SK-N-SH (cell line): ENCODE results near the gene OPA3. TPM values are rescaled to one million over a fixed set of nuclear protein-coding genes. Genes with fewer than 3 reads are reported as not detected.
"Not testable (repeated sequence)": the region's sequence is repeated elsewhere in the genome, so short reads cannot be mapped to it uniquely, and the experiment has no call there.

Experiments
- CTCF ChIA-PET: fragments of 300-600, 350-600 bp; formaldehyde crosslinking; extraction: SDS; loops from one replicate; lab custom pipeline; 2021; lab: Yijun Ruan, JAX
- POLR2A ChIA-PET: fragments of 350-600 bp; sonication (Branson Sonifier 250); formaldehyde crosslinking; extraction: SDS; loops from one replicate; lab custom pipeline; 2020; ENCODE audit warnings: antibody characterized with exemption, inconsistent platforms; lab: Yijun Ruan, JAX
- DNase-seq: peaks from one replicate; pipeline ENCODE4 v3.0.0; 2012
- H2AFZ ChIP-seq: fragments of 200-600 bp; sonication (generic); 2 replicates; pipeline ENCODE4 v1.8.1; 2016; ENCODE audit warnings: antibody characterized with exemption, mild to moderate bottlenecking, low read depth
- H3F3A ChIP-seq: fragments of 200-600 bp; sonication (generic); replicated peaks from 2 replicates; pipeline ENCODE3; 2016; ENCODE audit warnings: antibody characterized with exemption, mild to moderate bottlenecking; ENCODE audit not compliant: insufficient read depth
- H3K27ac ChIP-seq, 2 experiments: fragments of 200-500 bp in 1 of 2; fragments of 200-600 bp in 1 of 2; sonication (Bioruptor generic) in 1 of 2; sonication (generic), shearing (Covaris generic) in 1 of 2; 2 replicates each; pipeline versions ENCODE4 v1.5.1 to v1.6.1; 2014 to 2016; ENCODE audit warnings: low read depth in 2 of 2, inconsistent platforms in 1 of 2, low read length in 1 of 2, mild to moderate bottlenecking in 1 of 2, mixed read lengths in 1 of 2
- H3K27me3 ChIP-seq: fragments of 200-600 bp; sonication (generic), shearing (Covaris generic); 2 replicates; pipeline ENCODE4 v1.6.1; 2016; ENCODE audit warnings: mixed run types; ENCODE audit not compliant: insufficient read depth
- H3K36me3 ChIP-seq, 2 experiments: fragments of 200-500 bp in 1 of 2; fragments of 200-600 bp in 1 of 2; sonication (Bioruptor generic) in 1 of 2; sonication (generic) in 1 of 2; replicated peaks in 1 of 2; 2 replicates each; pipeline versions ENCODE3 to v1.5.1; 2014 to 2016; ENCODE audit warnings: low read length in 1 of 2, mild to moderate bottlenecking in 1 of 2; ENCODE audit not compliant: insufficient read depth in 2 of 2, control insufficient read depth in 1 of 2
- H3K4me1 ChIP-seq, 2 experiments: fragments of 200-500 bp in 1 of 2; fragments of 200-600 bp in 1 of 2; sonication (Bioruptor generic) in 1 of 2; sonication (generic), shearing (Covaris generic) in 1 of 2; 2 replicates each; pipeline versions ENCODE4 v1.5.1 to v1.6.1; 2014 to 2016; ENCODE audit warnings: low read depth in 1 of 2, low read length in 1 of 2, mixed run types in 1 of 2; ENCODE audit not compliant: insufficient read depth in 2 of 2, control insufficient read depth in 1 of 2
- H3K4me2 ChIP-seq: fragments of 200-600 bp; sonication (generic), shearing (Covaris generic); 2 replicates; pipeline ENCODE4 v1.6.1; 2017; ENCODE audit warnings: mixed run types
- H3K4me3 ChIP-seq, 2 experiments: fragments of 200-500 bp in 1 of 2; fragments of 200-600 bp in 1 of 2; sonication (Bioruptor generic) in 1 of 2; sonication (generic), shearing (Covaris generic) in 1 of 2; 2 replicates each; pipeline versions ENCODE4 v1.5.1 to v1.8.1; 2014 to 2016; ENCODE audit warnings: low read depth in 2 of 2, inconsistent platforms in 1 of 2, low read length in 1 of 2, mild to moderate bottlenecking in 1 of 2, mixed read lengths in 1 of 2, moderate library complexity in 1 of 2
- H3K79me2 ChIP-seq: fragments of 200-600 bp; sonication (generic); 2 replicates; pipeline ENCODE4 v1.8.1; 2017; ENCODE audit warnings: mild to moderate bottlenecking; ENCODE audit not compliant: insufficient read depth
- H3K9ac ChIP-seq: fragments of 200-600 bp; sonication (generic); 2 replicates; pipeline ENCODE4 v1.6.1; 2017; ENCODE audit warnings: mixed run types
- H3K9me2 ChIP-seq: fragments of 200-600 bp; sonication (generic); 2 replicates; pipeline ENCODE4 v1.6.1; 2017; ENCODE audit warnings: mixed run types
- H3K9me3 ChIP-seq: fragments of 200-600 bp; sonication (generic); 2 replicates; pipeline ENCODE4 v1.6.1; 2017; ENCODE audit warnings: mixed run types, mild to moderate bottlenecking, moderate library complexity
- H4K20me1 ChIP-seq: fragments of 200-600 bp; sonication (generic); 2 replicates; pipeline ENCODE4 v1.6.1; 2017; ENCODE audit warnings: mild to moderate bottlenecking, mixed run types; ENCODE audit not compliant: insufficient read depth
- EZH2phosphoT487 ChIP-seq: fragments of 200-600 bp; sonication (generic); IDR thresholded peaks from 2 replicates; pipeline ENCODE4 v1.6.1; 2017; ENCODE audit warnings: low read depth, mixed run types, mild to moderate bottlenecking, antibody characterized with exemption, moderate library complexity, borderline replicate concordance
- FOSL2 ChIP-seq: IDR thresholded peaks from 2 replicates; pipeline ENCODE4 v1.4.0; 2012; ENCODE audit warnings: low read depth, mild to moderate bottlenecking, moderate library complexity, borderline replicate concordance
- JUND ChIP-seq: IDR thresholded peaks from 2 replicates; pipeline ENCODE4 v1.4.0; 2012
- MXI1 ChIP-seq: IDR thresholded peaks from 2 replicates; pipeline ENCODE4 v1.6.1; 2012; ENCODE audit warnings: mild to moderate bottlenecking, low read depth, low read length, improper control_type of control experiment
- RFX5 ChIP-seq: IDR thresholded peaks from 2 replicates; pipeline ENCODE4 v1.6.1; 2012; ENCODE audit warnings: mild to moderate bottlenecking, improper control_type of control experiment, low read length
- SMC3 ChIP-seq: IDR thresholded peaks from 2 replicates; pipeline ENCODE4 v1.6.1; 2012; ENCODE audit warnings: low read depth, low read length, improper control_type of control experiment
- TCF12 ChIP-seq: IDR thresholded peaks from 2 replicates; pipeline ENCODE4 v1.4.0; 2012
- TEAD4 ChIP-seq: IDR thresholded peaks from 2 replicates; pipeline ENCODE4 v1.4.0; 2012; ENCODE audit warnings: mild to moderate bottlenecking, borderline replicate concordance; ENCODE audit not compliant: insufficient read depth
- YY1 ChIP-seq: IDR thresholded peaks from 2 replicates; pipeline ENCODE4 v1.4.0; 2012; ENCODE audit warnings: low read depth, mild to moderate bottlenecking
- WGBS: methylation state at CpG from one replicate; pipeline ENCODE4 v1.1.6; 2017; ENCODE audit warnings: low lambda C conversion rate; 5-methylcytosine and 5-hydroxymethylcytosine counted together
- polyA plus RNA-seq, 3 experiments: library from polyadenylated mRNA; depleted of rRNA; stranded (reverse); fragments of >200 nt; gene quantifications; 2 replicates each; pipeline ENCODE4 v1.2.3, GENCODE V29; 2012
- TF ChIP-seq, protein P1 (sequence below): IDR thresholded peaks from 2 replicates; pipeline ENCODE4 v1.4.0; 2012; ENCODE audit warnings: low read depth, borderline replicate concordance
- TF ChIP-seq, protein P2 (sequence below): IDR thresholded peaks from 2 replicates; pipeline ENCODE4 v1.4.0; 2012; ENCODE audit warnings: low read depth
- TF ChIP-seq, protein P3 (sequence below): fragments of 200-600 bp; sonication (generic); IDR thresholded peaks from 2 replicates; pipeline ENCODE4 v1.6.1; 2017; ENCODE audit warnings: antibody characterized with exemption, mild to moderate bottlenecking, moderate library complexity
- TF ChIP-seq, protein P4 (sequence below): IDR thresholded peaks from 2 replicates; pipeline ENCODE4 v1.4.0; 2012; ENCODE audit warnings: low read depth, borderline replicate concordance

Gene OPA3
- polyA plus RNA-seq, 1 of the 3 experiments (the other 2 are of a cell fraction), result 10.0 TPM

DNA sequence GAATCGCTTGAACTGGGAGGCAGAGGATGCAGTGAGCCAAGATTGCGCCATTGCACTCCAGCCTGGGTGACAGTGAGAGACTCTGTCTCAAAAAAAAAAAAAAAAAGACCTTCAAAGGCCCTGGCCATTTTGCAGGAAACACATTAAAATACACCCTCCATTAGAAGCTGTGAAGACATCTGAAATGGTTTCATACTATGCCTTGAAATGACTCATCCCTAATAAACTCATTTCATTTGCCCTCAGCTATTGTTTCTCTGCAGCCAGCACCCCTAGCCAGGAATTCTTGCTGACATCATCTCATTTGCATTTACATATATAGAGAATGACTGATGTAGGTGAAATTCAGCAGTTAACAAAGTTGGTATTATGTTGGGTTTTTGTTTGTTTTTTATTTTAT is 45.9 kb upstream of the OPA3 start:
- Histone ChIP-seq H3K9ac (no peak overlapping the region), H3K27me3 (no peaks in the 10 kb centered on the region), H2AFZ (no peak overlapping the region), H3K9me2 (no peaks in the 10 kb centered on the region), H3F3A (peaks cover 28% of the 10 kb centered on the region), H4K20me1 (no peaks in the 10 kb centered on the region), H3K4me3 (no peak overlapping the region), H3K79me2 (no peaks in the 10 kb centered on the region), H3K4me2 (0 out of 2 replicates have a peak overlapping the region, but pooled peaks have one; percentile 23), H3K36me3 (no peaks in the 10 kb centered on the region), H3K9me3 (no peaks in the 10 kb centered on the region), H3K4me1 (peaks cover 3 to 19% of the 10 kb centered on the region in 2 experiments; a peak in 2 of 4 replicates), H3K27ac (peak overlapping the region in 1 of 2 experiments; percentile 84; a peak in 2 of 4 replicates)
- ChIA-PET CTCF (interaction anchor here (0.9 to 6.2 kb wide), 2 partner anchors 13 to 51 kb away, joined by 3 to 53 read pairs; no protein-coding TSS in a partner anchor), POLR2A (no interaction called here)
- 61% methylated on average over 2 of the region's 2 CpGs for WGBS
- TF ChIP-seq TEAD4, result peak; percentile 48; the same call in 1 of the 2 replicates
- TF ChIP-seq YY1, result peak; percentile 75; the same call in 1 of the 2 replicates
- TF ChIP-seq FOSL2, result peak; percentile 84
- peak; percentile 82 for TF ChIP-seq JUND
- TF ChIP-seq RFX5, result no peak
- no peak for TF ChIP-seq EZH2phosphoT487
- TF ChIP-seq, protein P1, sequence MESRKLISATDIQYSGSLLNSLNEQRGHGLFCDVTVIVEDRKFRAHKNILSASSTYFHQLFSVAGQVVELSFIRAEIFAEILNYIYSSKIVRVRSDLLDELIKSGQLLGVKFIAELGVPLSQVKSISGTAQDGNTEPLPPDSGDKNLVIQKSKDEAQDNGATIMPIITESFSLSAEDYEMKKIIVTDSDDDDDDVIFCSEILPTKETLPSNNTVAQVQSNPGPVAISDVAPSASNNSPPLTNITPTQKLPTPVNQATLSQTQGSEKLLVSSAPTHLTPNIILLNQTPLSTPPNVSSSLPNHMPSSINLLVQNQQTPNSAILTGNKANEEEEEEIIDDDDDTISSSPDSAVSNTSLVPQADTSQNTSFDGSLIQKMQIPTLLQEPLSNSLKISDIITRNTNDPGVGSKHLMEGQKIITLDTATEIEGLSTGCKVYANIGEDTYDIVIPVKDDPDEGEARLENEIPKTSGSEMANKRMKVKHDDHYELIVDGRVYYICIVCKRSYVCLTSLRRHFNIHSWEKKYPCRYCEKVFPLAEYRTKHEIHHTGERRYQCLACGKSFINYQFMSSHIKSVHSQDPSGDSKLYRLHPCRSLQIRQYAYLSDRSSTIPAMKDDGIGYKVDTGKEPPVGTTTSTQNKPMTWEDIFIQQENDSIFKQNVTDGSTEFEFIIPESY, result no peak
- TF ChIP-seq TCF12, result peak; percentile 34; the same call in 1 of the 2 replicates
- TF ChIP-seq, protein P2, sequence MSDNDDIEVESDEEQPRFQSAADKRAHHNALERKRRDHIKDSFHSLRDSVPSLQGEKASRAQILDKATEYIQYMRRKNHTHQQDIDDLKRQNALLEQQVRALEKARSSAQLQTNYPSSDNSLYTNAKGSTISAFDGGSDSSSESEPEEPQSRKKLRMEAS, result peak; percentile 50; the same call in 1 of the 2 replicates
- DNase-seq, result peak; percentile 3

DNA sequence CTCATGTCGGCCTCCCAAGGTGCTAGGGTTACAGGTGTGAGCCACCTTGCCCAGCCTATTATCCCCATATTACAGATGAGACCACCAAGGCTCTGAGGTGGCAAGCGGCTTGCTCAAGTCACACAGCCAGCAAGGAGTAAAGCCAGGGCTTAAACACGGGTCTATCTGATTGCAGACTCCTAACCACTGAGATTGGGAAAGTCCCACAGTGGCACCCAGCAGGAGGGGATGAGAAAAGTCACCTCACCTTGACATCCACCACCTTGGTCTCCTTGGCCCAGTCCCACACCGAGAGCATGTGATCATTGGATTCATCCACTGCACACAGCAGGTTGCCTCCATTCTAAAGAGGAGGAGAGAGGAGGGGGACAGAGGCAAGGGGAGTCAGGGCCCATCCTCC is 45.1 kb upstream of the OPA3 start:
- TF ChIP-seq SMC3, result no peak
- no peak for TF ChIP-seq MXI1
- TF ChIP-seq, protein P3, sequence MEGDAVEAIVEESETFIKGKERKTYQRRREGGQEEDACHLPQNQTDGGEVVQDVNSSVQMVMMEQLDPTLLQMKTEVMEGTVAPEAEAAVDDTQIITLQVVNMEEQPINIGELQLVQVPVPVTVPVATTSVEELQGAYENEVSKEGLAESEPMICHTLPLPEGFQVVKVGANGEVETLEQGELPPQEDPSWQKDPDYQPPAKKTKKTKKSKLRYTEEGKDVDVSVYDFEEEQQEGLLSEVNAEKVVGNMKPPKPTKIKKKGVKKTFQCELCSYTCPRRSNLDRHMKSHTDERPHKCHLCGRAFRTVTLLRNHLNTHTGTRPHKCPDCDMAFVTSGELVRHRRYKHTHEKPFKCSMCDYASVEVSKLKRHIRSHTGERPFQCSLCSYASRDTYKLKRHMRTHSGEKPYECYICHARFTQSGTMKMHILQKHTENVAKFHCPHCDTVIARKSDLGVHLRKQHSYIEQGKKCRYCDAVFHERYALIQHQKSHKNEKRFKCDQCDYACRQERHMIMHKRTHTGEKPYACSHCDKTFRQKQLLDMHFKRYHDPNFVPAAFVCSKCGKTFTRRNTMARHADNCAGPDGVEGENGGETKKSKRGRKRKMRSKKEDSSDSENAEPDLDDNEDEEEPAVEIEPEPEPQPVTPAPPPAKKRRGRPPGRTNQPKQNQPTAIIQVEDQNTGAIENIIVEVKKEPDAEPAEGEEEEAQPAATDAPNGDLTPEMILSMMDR, result no peak
- TF ChIP-seq, protein P4, sequence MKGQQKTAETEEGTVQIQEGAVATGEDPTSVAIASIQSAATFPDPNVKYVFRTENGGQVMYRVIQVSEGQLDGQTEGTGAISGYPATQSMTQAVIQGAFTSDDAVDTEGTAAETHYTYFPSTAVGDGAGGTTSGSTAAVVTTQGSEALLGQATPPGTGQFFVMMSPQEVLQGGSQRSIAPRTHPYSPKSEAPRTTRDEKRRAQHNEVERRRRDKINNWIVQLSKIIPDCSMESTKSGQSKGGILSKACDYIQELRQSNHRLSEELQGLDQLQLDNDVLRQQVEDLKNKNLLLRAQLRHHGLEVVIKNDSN, result no peak
- no peaks in the 10 kb centered on the region for H3K9me2 ChIP-seq
- DNase-seq, result no peak
- H3K36me3 ChIP-seq, result no peaks in the 10 kb centered on the region
- no peaks in the 10 kb centered on the region for H3K9me3 ChIP-seq
- 0 out of 2 replicates have a peak overlapping the region, but pooled peaks have one; percentile 23 for H3K4me2 ChIP-seq
- 96% methylated on average over 4 of the region's 4 CpGs for WGBS
- H2AFZ ChIP-seq, result no peak overlapping the region
- peaks cover 3 to 19% of the 10 kb centered on the region in 2 experiments; a peak in 2 of 4 replicates for H3K4me1 ChIP-seq
- H3K79me2 ChIP-seq, result no peaks in the 10 kb centered on the region
- peaks cover 28% of the 10 kb centered on the region for H3F3A ChIP-seq
- H3K4me3 ChIP-seq, result no peak overlapping the region
- no peaks in the 10 kb centered on the region for H4K20me1 ChIP-seq
- H3K9ac ChIP-seq, result no peak overlapping the region
- ChIA-PET CTCF (interaction anchor here (6.2 kb wide), 1 partner anchor 13 kb away, joined by 53 read pairs; no protein-coding TSS in a partner anchor), POLR2A (no interaction called here)
- H3K27ac ChIP-seq, result peak overlapping the region in 1 of 2 experiments; percentile 84; a peak in 2 of 4 replicates
- H3K27me3 ChIP-seq, result no peaks in the 10 kb centered on the region

DNA sequence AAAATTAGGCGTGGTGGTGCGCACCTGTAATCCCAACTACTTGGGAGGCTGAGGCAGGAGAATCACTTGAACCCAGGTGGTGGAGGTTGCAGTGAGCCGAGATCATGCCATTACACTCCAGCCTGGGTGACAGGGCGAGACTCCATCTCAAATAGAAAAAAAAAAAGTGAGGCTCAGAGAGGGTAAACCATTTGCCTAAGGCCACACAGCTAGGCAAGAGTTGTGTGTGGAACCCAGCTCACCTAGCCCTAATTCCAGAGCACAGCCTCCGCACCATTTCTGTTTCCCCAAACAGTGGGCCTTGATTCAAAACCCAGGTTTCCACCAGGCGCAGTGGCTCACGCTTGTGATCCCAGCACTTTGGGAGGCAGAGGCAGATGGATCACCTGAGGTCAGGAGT is 43.6 kb upstream of the OPA3 start:
- Histone ChIP-seq H3F3A (peaks cover 28% of the 10 kb centered on the region), H3K4me1 (peaks cover 3 to 19% of the 10 kb centered on the region in 2 experiments; a peak in 2 of 4 replicates)
- H2AFZ ChIP-seq, H3K9me3 ChIP-seq, H4K20me1 ChIP-seq, H3K36me3 ChIP-seq, H3K27ac ChIP-seq, H3K4me3 ChIP-seq, POLR2A ChIA-PET, H3K79me2 ChIP-seq, H3K9ac ChIP-seq, DNase-seq, H3K4me2 ChIP-seq, H3K9me2 ChIP-seq, H3K27me3 ChIP-seq: not testable (repeated sequence)
- 89% methylated on average over 5 of the region's 7 CpGs for WGBS
- CTCF ChIA-PET, result interaction anchor here (0.9 kb wide), 1 partner anchor 21 kb away, joined by 3 read pairs; no protein-coding TSS in a partner anchor
